ENCODE results near the gene MAEA. TPM values are rescaled to one million over a fixed set of nuclear protein-coding genes. Genes with fewer than 3 reads are reported as not detected.

Gene MAEA
- polyA plus RNA-seq, 2 donors: 43.3 to 54.3 TPM

GRCh38 chr4:1346781-1347409 lies 57.2 kb downstream of the MAEA start, which contains the start of gene UVSSA:
Gene UVSSA, plus strand, starts transcription at chr4:1347208. Its CDS starts 884 bp downstream, at chr4:1348092.
- Histone ChIP-seq H3K4me3 (ENCODE audit: low read depth in 1 of 2, low read length in 2 of 2) (peak within 1 kb of the TSS; percentile 83 to 90), H3K36me3 (ENCODE audit: control insufficient read depth in 2 of 2, insufficient read depth in 2 of 2, low read length in 1 of 2) (peaks cover 0 to 11% of the 10 kb centered on the region in 2 donors), H3K27me3 (ENCODE audit: control insufficient read depth in 1 of 2, insufficient read depth in 2 of 2, low read length in 2 of 2) (no peaks in the 10 kb centered on the region), H3K9me3 (ENCODE audit: control insufficient read depth in 2 of 2, insufficient read depth in 1 of 2, low read depth in 1 of 2, low read length in 1 of 2) (no peaks in the 10 kb centered on the region), H3K4me1 (ENCODE audit: control insufficient read depth in 2 of 2, insufficient read depth in 2 of 2, low read length in 1 of 2) (peaks cover 2 to 5% of the 10 kb centered on the region in 2 donors), H3K27ac (ENCODE audit: low read depth in 2 of 2, low read length in 1 of 2) (peak within 1 kb of the TSS; percentile 97 to 100)
- 1% methylated on average over 53 to 76 of the region's 76 CpGs for WGBS, 2 donors

- peak overlapping the region; percentile 69 to 90 for H3K4me3 ChIP-seq (ENCODE audit: low read depth in 1 of 2, low read length in 2 of 2)
- peaks cover 0 to 13% of the 10 kb centered on the region in 2 donors for H3K36me3 ChIP-seq (ENCODE audit: control insufficient read depth in 2 of 2, insufficient read depth in 2 of 2, low read length in 1 of 2)
- H3K9me3 ChIP-seq (ENCODE audit: control insufficient read depth in 2 of 2, insufficient read depth in 1 of 2, low read depth in 1 of 2, low read length in 1 of 2): no peaks in the 10 kb centered on the region
- H3K27ac ChIP-seq (ENCODE audit: low read depth in 2 of 2, low read length in 1 of 2): peak overlapping the region; percentile 97 to 100
- H3K27me3 ChIP-seq (ENCODE audit: control insufficient read depth in 1 of 2, insufficient read depth in 2 of 2, low read length in 2 of 2): no peaks in the 10 kb centered on the region
- 0% methylated on average over 27 to 43 of the region's 43 CpGs for WGBS, 2 donors
- H3K4me1 ChIP-seq (ENCODE audit: control insufficient read depth in 2 of 2, insufficient read depth in 2 of 2, low read length in 1 of 2): peaks cover 2 to 5% of the 10 kb centered on the region in 2 donors
Observed at GRCh38 chr4:1347410-1347864, 57.7 kb downstream of the MAEA start.

- WGBS, 2 donors: 61 to 64% methylated on average over 12 of the region's 12 CpGs
Observed at GRCh38 chr4:1348014-1348513, 58.4 kb downstream of the MAEA start.

GRCh38 chr4:1348746-1349145 lies 59.1 kb downstream of the MAEA start:
- Histone ChIP-seq H3K27me3 (ENCODE audit: control insufficient read depth in 1 of 2, insufficient read depth in 2 of 2, low read length in 2 of 2) (no peaks in the 10 kb centered on the region), H3K4me1 (ENCODE audit: control insufficient read depth in 2 of 2, insufficient read depth in 2 of 2, low read length in 1 of 2) (peaks cover 2 to 5% of the 10 kb centered on the region in 2 donors), H3K36me3 (ENCODE audit: control insufficient read depth in 2 of 2, insufficient read depth in 2 of 2, low read length in 1 of 2) (peaks cover 0 to 23% of the 10 kb centered on the region in 2 donors), H3K4me3 (ENCODE audit: low read depth in 1 of 2, low read length in 2 of 2) (no peak overlapping the region), H3K9me3 (ENCODE audit: control insufficient read depth in 2 of 2, insufficient read depth in 1 of 2, low read depth in 1 of 2, low read length in 1 of 2) (no peaks in the 10 kb centered on the region), H3K27ac (ENCODE audit: low read depth in 2 of 2, low read length in 1 of 2) (no peak overlapping the region)
- 88 to 92% methylated on average over 21 to 25 of the region's 25 CpGs for WGBS, 2 donors

More at GRCh38 chr4:1348014-1348513, 58.4 kb downstream of the MAEA start:
- Histone ChIP-seq H3K9me3 (ENCODE audit: control insufficient read depth in 2 of 2, insufficient read depth in 1 of 2, low read depth in 1 of 2, low read length in 1 of 2) (no peaks in the 10 kb centered on the region), H3K27ac (ENCODE audit: low read depth in 2 of 2, low read length in 1 of 2) (peak overlapping the region; percentile 97 to 100), H3K27me3 (ENCODE audit: control insufficient read depth in 1 of 2, insufficient read depth in 2 of 2, low read length in 2 of 2) (no peaks in the 10 kb centered on the region), H3K4me3 (ENCODE audit: low read depth in 1 of 2, low read length in 2 of 2) (peak overlapping the region in 1 of 2 donors; percentile 90), H3K4me1 (ENCODE audit: control insufficient read depth in 2 of 2, insufficient read depth in 2 of 2, low read length in 1 of 2) (peaks cover 2 to 5% of the 10 kb centered on the region in 2 donors), H3K36me3 (ENCODE audit: control insufficient read depth in 2 of 2, insufficient read depth in 2 of 2, low read length in 1 of 2) (peaks cover 0 to 17% of the 10 kb centered on the region in 2 donors)

- WGBS, 2 donors: 89 to 90% methylated on average over 29 of the region's 29 CpGs
- Histone ChIP-seq H3K4me3 (ENCODE audit: low read depth in 1 of 2, low read length in 2 of 2) (no peak overlapping the region), H3K9me3 (ENCODE audit: control insufficient read depth in 2 of 2, insufficient read depth in 1 of 2, low read depth in 1 of 2, low read length in 1 of 2) (no peaks in the 10 kb centered on the region), H3K36me3 (ENCODE audit: control insufficient read depth in 2 of 2, insufficient read depth in 2 of 2, low read length in 1 of 2) (peaks cover 0 to 27% of the 10 kb centered on the region in 2 donors), H3K27ac (ENCODE audit: low read depth in 2 of 2, low read length in 1 of 2) (no peak overlapping the region), H3K4me1 (ENCODE audit: control insufficient read depth in 2 of 2, insufficient read depth in 2 of 2, low read length in 1 of 2) (peaks cover 2 to 5% of the 10 kb centered on the region in 2 donors), H3K27me3 (ENCODE audit: control insufficient read depth in 1 of 2, insufficient read depth in 2 of 2, low read length in 2 of 2) (no peaks in the 10 kb centered on the region)
Observed at GRCh38 chr4:1349359-1350168, 59.9 kb downstream of the MAEA start.

- H3K4me1 ChIP-seq (ENCODE audit: control insufficient read depth in 2 of 2, insufficient read depth in 2 of 2, low read length in 1 of 2): peaks cover 2 to 5% of the 10 kb centered on the region in 2 donors
- H3K9me3 ChIP-seq (ENCODE audit: control insufficient read depth in 2 of 2, insufficient read depth in 1 of 2, low read depth in 1 of 2, low read length in 1 of 2): no peaks in the 10 kb centered on the region
- H3K27me3 ChIP-seq (ENCODE audit: control insufficient read depth in 1 of 2, insufficient read depth in 2 of 2, low read length in 2 of 2): no peaks in the 10 kb centered on the region
- no peak overlapping the region for H3K4me3 ChIP-seq (ENCODE audit: low read depth in 1 of 2, low read length in 2 of 2)
- no peak overlapping the region for H3K27ac ChIP-seq (ENCODE audit: low read depth in 2 of 2, low read length in 1 of 2)
- peaks cover 5 to 33% of the 10 kb centered on the region in 2 donors for H3K36me3 ChIP-seq (ENCODE audit: control insufficient read depth in 2 of 2, insufficient read depth in 2 of 2, low read length in 1 of 2)
- WGBS, 2 donors: 86 to 89% methylated on average over 5 of the region's 5 CpGs
Observed at GRCh38 chr4:1350169-1350520, 60.5 kb downstream of the MAEA start.

GRCh38 chr4:1351854-1352566 lies 62.3 kb downstream of the MAEA start:
- H3K27me3 ChIP-seq (ENCODE audit: control insufficient read depth in 1 of 2, insufficient read depth in 2 of 2, low read length in 2 of 2): no peaks in the 10 kb centered on the region
- H3K4me3 ChIP-seq (ENCODE audit: low read depth in 1 of 2, low read length in 2 of 2): no peak overlapping the region
- H3K4me1 ChIP-seq (ENCODE audit: control insufficient read depth in 2 of 2, insufficient read depth in 2 of 2, low read length in 1 of 2): peaks cover 0 to 2% of the 10 kb centered on the region in 2 donors
- 33 to 34% methylated on average over 24 of the region's 24 CpGs for WGBS, 2 donors
- H3K27ac ChIP-seq (ENCODE audit: low read depth in 2 of 2, low read length in 1 of 2): no peak overlapping the region
- H3K36me3 ChIP-seq (ENCODE audit: control insufficient read depth in 2 of 2, insufficient read depth in 2 of 2, low read length in 1 of 2): peaks cover 7 to 46% of the 10 kb centered on the region in 2 donors
- no peaks in the 10 kb centered on the region for H3K9me3 ChIP-seq (ENCODE audit: control insufficient read depth in 2 of 2, insufficient read depth in 1 of 2, low read depth in 1 of 2, low read length in 1 of 2)

- Histone ChIP-seq H3K9me3 (ENCODE audit: control insufficient read depth in 2 of 2, insufficient read depth in 1 of 2, low read depth in 1 of 2, low read length in 1 of 2) (no peaks in the 10 kb centered on the region), H3K27me3 (ENCODE audit: control insufficient read depth in 1 of 2, insufficient read depth in 2 of 2, low read length in 2 of 2) (no peaks in the 10 kb centered on the region), H3K4me3 (ENCODE audit: low read depth in 1 of 2, low read length in 2 of 2) (no peak overlapping the region), H3K4me1 (ENCODE audit: control insufficient read depth in 2 of 2, insufficient read depth in 2 of 2, low read length in 1 of 2) (peaks cover 0 to 2% of the 10 kb centered on the region in 2 donors), H3K27ac (ENCODE audit: low read depth in 2 of 2, low read length in 1 of 2) (no peak overlapping the region), H3K36me3 (ENCODE audit: control insufficient read depth in 2 of 2, insufficient read depth in 2 of 2, low read length in 1 of 2) (peaks cover 7 to 49% of the 10 kb centered on the region in 2 donors)
- 87 to 93% methylated on average over 12 of the region's 12 CpGs for WGBS, 2 donors
Observed at GRCh38 chr4:1352567-1352900, 62.8 kb downstream of the MAEA start.

Measured in esophagus (tissue), 2 donors.